HCT116 (cell line): ENCODE results near the gene BRD7.

Experiments
- CEBPB ChIP-seq: IDR thresholded peaks from 2 replicates; pipeline ENCODE4 v1.6.1; 2012; ENCODE audit warnings: low read depth
- POLR2A ChIP-seq: IDR thresholded peaks from 2 replicates; pipeline ENCODE4 v1.7.0; 2011; ENCODE audit warnings: borderline replicate concordance; ENCODE audit not compliant: insufficient read depth, insufficient read length; ENCODE audit errors: extremely low read depth
- POLR2AphosphoS5 ChIP-seq: IDR thresholded peaks from 2 replicates; pipeline ENCODE4 v1.6.1; 2011; ENCODE audit warnings: mild to moderate bottlenecking, low read depth, low read length, moderate library complexity
- TF ChIP-seq, protein P1 (sequence below), 3 experiments: fragments of 200-600 bp in 1 of 3; sonication (generic) in 1 of 3; IDR thresholded peaks in 2 of 3; conservative IDR thresholded peaks in 1 of 3; 2 replicates each; pipeline ENCODE4 v1.5.1; 2012 to 2017; ENCODE audit warnings: low read depth in 2 of 3, low read length in 2 of 3, antibody characterized with exemption in 1 of 3, borderline replicate concordance in 1 of 3, control low read depth in 1 of 3, mild to moderate bottlenecking in 1 of 3, mixed read lengths in 1 of 3, mixed run types in 1 of 3, moderate library complexity in 1 of 3; ENCODE audit not compliant: insufficient read depth in 1 of 3

DNA sequence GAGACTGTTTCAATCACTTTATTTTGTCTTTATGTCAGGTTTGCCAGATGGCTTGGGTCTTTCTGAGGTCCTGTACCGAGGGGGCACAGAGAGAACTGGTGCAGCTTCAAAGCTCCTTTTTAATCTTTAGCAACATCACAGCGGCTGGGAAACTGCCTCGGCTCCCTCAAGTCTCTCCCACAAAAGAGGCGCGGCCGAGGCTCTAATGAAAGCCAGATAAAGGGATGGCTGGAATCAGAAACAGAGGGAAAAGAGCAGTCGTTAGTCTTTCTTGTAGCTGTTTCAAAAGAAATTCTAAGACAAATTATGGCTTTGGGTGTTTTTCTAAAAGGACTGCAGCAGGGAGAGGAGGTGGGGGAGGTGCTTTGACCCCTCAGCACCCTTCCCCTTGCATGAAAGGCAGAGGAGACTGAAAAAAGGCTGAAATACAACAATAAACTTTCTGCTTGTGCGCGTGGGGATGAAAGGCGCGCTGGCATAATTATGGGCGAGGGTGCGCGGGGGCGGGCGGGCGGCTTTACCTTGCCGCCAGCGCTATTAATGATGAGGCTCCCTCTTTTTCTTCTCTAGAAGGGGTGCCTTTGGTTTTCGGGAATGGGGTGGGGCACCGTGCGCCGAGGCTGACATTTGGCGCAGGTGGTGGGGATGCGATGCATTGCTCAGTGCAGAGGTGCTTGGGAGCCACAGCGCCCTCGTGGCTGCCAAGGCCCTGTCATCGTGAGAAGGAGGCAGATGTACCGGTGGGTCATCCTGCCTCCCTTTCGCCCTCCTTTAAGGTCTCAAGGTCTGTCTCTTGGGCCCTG lies 22.3 kb upstream of the BRD7 start:
- TF ChIP-seq, protein P1, sequence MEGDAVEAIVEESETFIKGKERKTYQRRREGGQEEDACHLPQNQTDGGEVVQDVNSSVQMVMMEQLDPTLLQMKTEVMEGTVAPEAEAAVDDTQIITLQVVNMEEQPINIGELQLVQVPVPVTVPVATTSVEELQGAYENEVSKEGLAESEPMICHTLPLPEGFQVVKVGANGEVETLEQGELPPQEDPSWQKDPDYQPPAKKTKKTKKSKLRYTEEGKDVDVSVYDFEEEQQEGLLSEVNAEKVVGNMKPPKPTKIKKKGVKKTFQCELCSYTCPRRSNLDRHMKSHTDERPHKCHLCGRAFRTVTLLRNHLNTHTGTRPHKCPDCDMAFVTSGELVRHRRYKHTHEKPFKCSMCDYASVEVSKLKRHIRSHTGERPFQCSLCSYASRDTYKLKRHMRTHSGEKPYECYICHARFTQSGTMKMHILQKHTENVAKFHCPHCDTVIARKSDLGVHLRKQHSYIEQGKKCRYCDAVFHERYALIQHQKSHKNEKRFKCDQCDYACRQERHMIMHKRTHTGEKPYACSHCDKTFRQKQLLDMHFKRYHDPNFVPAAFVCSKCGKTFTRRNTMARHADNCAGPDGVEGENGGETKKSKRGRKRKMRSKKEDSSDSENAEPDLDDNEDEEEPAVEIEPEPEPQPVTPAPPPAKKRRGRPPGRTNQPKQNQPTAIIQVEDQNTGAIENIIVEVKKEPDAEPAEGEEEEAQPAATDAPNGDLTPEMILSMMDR (IDR thresholded peaks at IDR 0.05 in 2 of 3, conservative IDR thresholded peaks at IDR 0.05 in 1 of 3; ENCODE audit: borderline replicate concordance in 1 of 3, insufficient read depth in 1 of 3, low read depth in 2 of 3, low read length in 2 of 3), result no peak
- TF ChIP-seq POLR2A (no peak), CEBPB (no peak), POLR2AphosphoS5 (no peak)
